ENCODE measurements around the gene EFCAB14. TPM values are rescaled to one million over a fixed set of nuclear protein-coding genes. Genes with fewer than 3 reads are reported as not detected.

Gene EFCAB14
- total and polyA plus RNA-seq, 10 of the 15 experiments (the other 5 are each of a cell fraction or from before 2014, with no cell fraction given), result 7.8 to 66.0 (median 41.6) TPM

Other genes starting within 250 kb of the EFCAB14 start
Only the 7 nearest of the 8 such genes appear.
- not detected in 2 replicates for gene KNCN, start 167.5 kb downstream of the EFCAB14 start, total RNA-seq (2014; rRNA removed)
- gene KNCN, start 167.5 kb downstream of the EFCAB14 start, total RNA-seq (2014; rRNA removed; fragmentation: Illumina TruSeq; extraction: Trizol), result not detected in 2 replicates
- not detected in 2 replicates for gene KNCN, start 167.5 kb downstream of the EFCAB14 start, total RNA-seq (2021)
- gene KNCN, start 167.5 kb downstream of the EFCAB14 start, polyA plus RNA-seq (2011; rRNA removed), result not detected in 2 replicates
- not detected in 2 replicates for gene KNCN, start 167.5 kb downstream of the EFCAB14 start, polyA plus RNA-seq (2014; fragmentation: Illumina TruSeq; extraction: Trizol)
- gene KNCN, start 167.5 kb downstream of the EFCAB14 start, polyA plus RNA-seq (2014; fragmentation: Nextera tagmentation; extraction: Ambion mirVana), result not detected
- not detected in 2 replicates for gene KNCN, start 167.5 kb downstream of the EFCAB14 start, polyA plus RNA-seq (2014; rRNA removed)
- gene KNCN, start 167.5 kb downstream of the EFCAB14 start, polyA plus RNA-seq (2016; fragmentation: Nextera tagmentation; extraction: Ambion mirVana), result not detected
- gene MKNK1, start 114.8 kb downstream of the EFCAB14 start, total RNA-seq (2014; rRNA removed), result 19.1 and 20.0 TPM in 2 replicates
- 19.2 and 21.2 TPM in 2 replicates for gene MKNK1, start 114.8 kb downstream of the EFCAB14 start, total RNA-seq (2014; rRNA removed; fragmentation: Illumina TruSeq; extraction: Trizol)
- gene MKNK1, start 114.8 kb downstream of the EFCAB14 start, total RNA-seq (2021), result 22.1 and 29.1 TPM in 2 replicates
- 27.8 and 34.6 TPM in 2 replicates for gene MKNK1, start 114.8 kb downstream of the EFCAB14 start, polyA plus RNA-seq (2011; rRNA removed)
- gene MKNK1, start 114.8 kb downstream of the EFCAB14 start, polyA plus RNA-seq (2014; fragmentation: Illumina TruSeq; extraction: Trizol), result 26.3 and 34.6 TPM in 2 replicates
- gene MKNK1, start 114.8 kb downstream of the EFCAB14 start, polyA plus RNA-seq (2014; fragmentation: Nextera tagmentation; extraction: Ambion mirVana), result 10 to 100 TPM; 13.7 to 17.0 TPM
- gene MKNK1, start 114.8 kb downstream of the EFCAB14 start, polyA plus RNA-seq (2014; rRNA removed), result 29.9 and 30.2 TPM in 2 replicates
- gene MKNK1, start 114.8 kb downstream of the EFCAB14 start, polyA plus RNA-seq (2016; fragmentation: Nextera tagmentation; extraction: Ambion mirVana), result 10 to 100 TPM; 26.8 to 29.7 TPM
- gene MOB3C, start 102.3 kb downstream of the EFCAB14 start, total RNA-seq (2014; rRNA removed), result 10.3 and 11.1 TPM in 2 replicates
- 8.4 and 8.6 TPM in 2 replicates for gene MOB3C, start 102.3 kb downstream of the EFCAB14 start, total RNA-seq (2014; rRNA removed; fragmentation: Illumina TruSeq; extraction: Trizol)
- gene MOB3C, start 102.3 kb downstream of the EFCAB14 start, total RNA-seq (2021), result 9.9 and 11.4 TPM in 2 replicates
- gene MOB3C, start 102.3 kb downstream of the EFCAB14 start, polyA plus RNA-seq (2011; rRNA removed), result 12.4 and 16.0 TPM in 2 replicates
- 10.3 and 12.8 TPM in 2 replicates for gene MOB3C, start 102.3 kb downstream of the EFCAB14 start, polyA plus RNA-seq (2014; fragmentation: Illumina TruSeq; extraction: Trizol)
- gene MOB3C, start 102.3 kb downstream of the EFCAB14 start, polyA plus RNA-seq (2014; fragmentation: Nextera tagmentation; extraction: Ambion mirVana), result 1 to 10 TPM; 1.0 to 4.1 TPM
- 9.8 and 10.7 TPM in 2 replicates for gene MOB3C, start 102.3 kb downstream of the EFCAB14 start, polyA plus RNA-seq (2014; rRNA removed)
- gene MOB3C, start 102.3 kb downstream of the EFCAB14 start, polyA plus RNA-seq (2016; fragmentation: Nextera tagmentation; extraction: Ambion mirVana), result 1 to 10 TPM; 5.6 to 5.9 TPM
- gene ATPAF1, start 50.8 kb downstream of the EFCAB14 start, total RNA-seq (2014; rRNA removed), result 42.8 and 49.5 TPM in 2 replicates
- gene ATPAF1, start 50.8 kb downstream of the EFCAB14 start, total RNA-seq (2014; rRNA removed; fragmentation: Illumina TruSeq; extraction: Trizol), result 40.1 and 41.3 TPM in 2 replicates
- 39.6 and 40.2 TPM in 2 replicates for gene ATPAF1, start 50.8 kb downstream of the EFCAB14 start, total RNA-seq (2021)
- 93.5 and 123 TPM in 2 replicates for gene ATPAF1, start 50.8 kb downstream of the EFCAB14 start, polyA plus RNA-seq (2011; rRNA removed)
- gene ATPAF1, start 50.8 kb downstream of the EFCAB14 start, polyA plus RNA-seq (2014; fragmentation: Illumina TruSeq; extraction: Trizol), result 61.1 and 67.6 TPM in 2 replicates
- gene ATPAF1, start 50.8 kb downstream of the EFCAB14 start, polyA plus RNA-seq (2014; fragmentation: Nextera tagmentation; extraction: Ambion mirVana), result 10 to 100 TPM; 15.2 to 32.6 TPM
- gene ATPAF1, start 50.8 kb downstream of the EFCAB14 start, polyA plus RNA-seq (2014; rRNA removed), result 42.3 and 54.0 TPM in 2 replicates
- 10 to 100 TPM; 64.2 to 74.6 TPM for gene ATPAF1, start 50.8 kb downstream of the EFCAB14 start, polyA plus RNA-seq (2016; fragmentation: Nextera tagmentation; extraction: Ambion mirVana)
- gene TEX38, start 47.3 kb downstream of the EFCAB14 start, total RNA-seq (2014; rRNA removed), result not detected in 2 replicates
- gene TEX38, start 47.3 kb downstream of the EFCAB14 start, total RNA-seq (2014; rRNA removed; fragmentation: Illumina TruSeq; extraction: Trizol), result not detected in 2 replicates
- gene TEX38, start 47.3 kb downstream of the EFCAB14 start, total RNA-seq (2021), result not detected in 2 replicates
- 0.07 TPM in 1 of 2 replicates, not detected in the other for gene TEX38, start 47.3 kb downstream of the EFCAB14 start, polyA plus RNA-seq (2011; rRNA removed)
- not detected in 2 replicates for gene TEX38, start 47.3 kb downstream of the EFCAB14 start, polyA plus RNA-seq (2014; fragmentation: Illumina TruSeq; extraction: Trizol)
- not detected for gene TEX38, start 47.3 kb downstream of the EFCAB14 start, polyA plus RNA-seq (2014; fragmentation: Nextera tagmentation; extraction: Ambion mirVana)
- not detected in 2 replicates for gene TEX38, start 47.3 kb downstream of the EFCAB14 start, polyA plus RNA-seq (2014; rRNA removed)
- under 1 TPM; 0.15 to 0.32 TPM for gene TEX38, start 47.3 kb downstream of the EFCAB14 start, polyA plus RNA-seq (2016; fragmentation: Nextera tagmentation; extraction: Ambion mirVana)
- gene CYP4B1, start 79.9 kb upstream of the EFCAB14 start, total RNA-seq (2014; rRNA removed), result not detected in 2 replicates
- gene CYP4B1, start 79.9 kb upstream of the EFCAB14 start, total RNA-seq (2014; rRNA removed; fragmentation: Illumina TruSeq; extraction: Trizol), result not detected in 2 replicates
- 0.38 TPM in 1 of 2 replicates, not detected in the other for gene CYP4B1, start 79.9 kb upstream of the EFCAB14 start, total RNA-seq (2021)
- gene CYP4B1, start 79.9 kb upstream of the EFCAB14 start, polyA plus RNA-seq (2011; rRNA removed), result not detected in 2 replicates
- gene CYP4B1, start 79.9 kb upstream of the EFCAB14 start, polyA plus RNA-seq (2014; fragmentation: Illumina TruSeq; extraction: Trizol), result not detected in 2 replicates
- gene CYP4B1, start 79.9 kb upstream of the EFCAB14 start, polyA plus RNA-seq (2014; fragmentation: Nextera tagmentation; extraction: Ambion mirVana), result not detected
- not detected in 2 replicates for gene CYP4B1, start 79.9 kb upstream of the EFCAB14 start, polyA plus RNA-seq (2014; rRNA removed)
- not detected for gene CYP4B1, start 79.9 kb upstream of the EFCAB14 start, polyA plus RNA-seq (2016; fragmentation: Nextera tagmentation; extraction: Ambion mirVana)
- not detected in 2 replicates for gene CYP4A11, start 222.4 kb upstream of the EFCAB14 start, total RNA-seq (2014; rRNA removed)
- gene CYP4A11, start 222.4 kb upstream of the EFCAB14 start, total RNA-seq (2014; rRNA removed; fragmentation: Illumina TruSeq; extraction: Trizol), result not detected in 2 replicates
- gene CYP4A11, start 222.4 kb upstream of the EFCAB14 start, total RNA-seq (2021), result 0.11 and 0.13 TPM in 2 replicates
- gene CYP4A11, start 222.4 kb upstream of the EFCAB14 start, polyA plus RNA-seq (2011; rRNA removed), result not detected in 2 replicates
- gene CYP4A11, start 222.4 kb upstream of the EFCAB14 start, polyA plus RNA-seq (2014; fragmentation: Illumina TruSeq; extraction: Trizol), result not detected in 2 replicates
- not detected for gene CYP4A11, start 222.4 kb upstream of the EFCAB14 start, polyA plus RNA-seq (2014; fragmentation: Nextera tagmentation; extraction: Ambion mirVana)
- gene CYP4A11, start 222.4 kb upstream of the EFCAB14 start, polyA plus RNA-seq (2014; rRNA removed), result not detected in 2 replicates
- not detected for gene CYP4A11, start 222.4 kb upstream of the EFCAB14 start, polyA plus RNA-seq (2016; fragmentation: Nextera tagmentation; extraction: Ambion mirVana)